Lung (tissue), 12 donors: Measurements from ENCODE around the gene SST. TPM values are rescaled to one million over a fixed set of nuclear protein-coding genes. Genes with fewer than 3 reads are reported as not detected.
"Not testable (repeated sequence)": the region's sequence is repeated elsewhere in the genome, so short reads cannot be mapped to it uniquely, and the experiment has no call there.

Experiments used
- ATAC-seq: fragments of 200-7000 bp; cut with Tn5 transposase; one replicate; pipeline ENCODE4 v1.9.1; 2020; ENCODE audit warnings: moderate number of reproducible peaks; ENCODE audit not compliant: insufficient read depth, low FRiP score
- DNase-seq, 3 donors: peaks; one replicate each; pipeline ENCODE4 v3.0.0-alpha.2; 2013 to 2017
- H3K27ac ChIP-seq, 2 donors: one replicate each; pipeline ENCODE4 v1.5.1; 2013; ENCODE audit warnings: mild to moderate bottlenecking in 2 of 2, moderate library complexity in 2 of 2, control low read depth in 1 of 2, inconsistent platforms in 1 of 2, low read depth in 1 of 2, low read length in 1 of 2
- H3K27me3 ChIP-seq, 3 donors: one replicate each; pipeline ENCODE4 v1.5.1; 2013; ENCODE audit warnings: low read length in 2 of 3; ENCODE audit not compliant: control insufficient read depth in 3 of 3, insufficient read depth in 3 of 3
- H3K36me3 ChIP-seq, 4 donors: one replicate each; pipeline ENCODE4 v1.5.1; 2013; ENCODE audit warnings: low read length in 4 of 4, mild to moderate bottlenecking in 1 of 4, moderate library complexity in 1 of 4; ENCODE audit not compliant: control insufficient read depth in 4 of 4, insufficient read depth in 4 of 4
- H3K4me1 ChIP-seq, 5 donors: one replicate each; pipeline ENCODE4 v1.5.1; 2013; ENCODE audit warnings: low read length in 5 of 5, mild to moderate bottlenecking in 2 of 5, moderate library complexity in 1 of 5; ENCODE audit not compliant: control insufficient read depth in 5 of 5, insufficient read depth in 5 of 5
- H3K4me3 ChIP-seq: one replicate; pipeline ENCODE4 v1.5.1; 2013; ENCODE audit warnings: mild to moderate bottlenecking, control low read depth, moderate library complexity
- H3K9ac ChIP-seq, 2 donors: one replicate each; pipeline ENCODE4 v1.5.1; 2013; ENCODE audit warnings: low read length in 2 of 2, control low read depth in 1 of 2; ENCODE audit not compliant: insufficient read depth in 1 of 2
- H3K9me3 ChIP-seq, 4 donors: one replicate each; pipeline ENCODE4 v1.5.1; 2013; ENCODE audit warnings: low read length in 3 of 4, mild to moderate bottlenecking in 1 of 4, moderate library complexity in 1 of 4; ENCODE audit not compliant: control insufficient read depth in 4 of 4, insufficient read depth in 3 of 4
- CTCF ChIP-seq: IDR thresholded peaks from 2 replicates; pipeline ENCODE4 v1.5.1; 2012; ENCODE audit warnings: mild to moderate bottlenecking; ENCODE audit errors: control extremely low read depth, extremely low read depth
- WGBS, 2 donors: extraction: QIAGEN DNeasy Blood & Tissue Kit; methylation state at CpG; one replicate each; pipeline ENCODE4 v1.1.7; 2013; 5-methylcytosine and 5-hydroxymethylcytosine counted together
- polyA plus RNA-seq, 2 donors: library from polyadenylated mRNA; stranded (reverse); fragments of 200-250 nt; gene quantifications; one replicate each; pipeline ENCODE4 v1.2.1, GENCODE V29; 2013
- total RNA-seq, 2 donors: library from RNA; depleted of rRNA in 1 of 2; stranded (reverse); fragments of >200 nt in 1 of 2; gene quantifications; one replicate each; pipeline ENCODE4 v1.2.1, GENCODE V29; 2014 to 2021
- donor health status: control.
- donor health status: control.
- donor health status: Bipolar disorder and iron deficiency.
- donor health status: healthy.
- donor health status: DM: yes; HTN: yes; CAD: no.

The SST gene
- total and polyA plus RNA-seq, 4 donors, result 0.24 to 3.0 (median 0.27) TPM; not detected in 1

GRCh38 chr3:187686621-187687273 is 16.6 kb upstream of the SST start:
- WGBS, 2 donors, result 94 to 98% methylated on average over 5 of the region's 5 CpGs
- no peak for ATAC-seq
- no peak for TF ChIP-seq CTCF
- Histone ChIP-seq H3K9me3 (peaks cover 0 to 6% (median 2%) of the 10 kb centered on the region in 4 donors), H3K27me3 (no peaks in the 10 kb centered on the region), H3K27ac (no peak overlapping the region), H3K4me3 (no peak overlapping the region), H3K4me1 (no peaks in the 10 kb centered on the region), H3K36me3 (no peaks in the 10 kb centered on the region), H3K9ac (no peak overlapping the region)
- no peak for DNase-seq

- Histone ChIP-seq H3K9me3 (peaks cover 0 to 6% (median 2%) of the 10 kb centered on the region in 4 donors), H3K9ac (no peak overlapping the region), H3K36me3 (no peaks in the 10 kb centered on the region), H3K27ac (no peak overlapping the region), H3K4me1 (no peaks in the 10 kb centered on the region), H3K27me3 (no peaks in the 10 kb centered on the region), H3K4me3 (no peak overlapping the region)
- no peak for DNase-seq
- no peak for ATAC-seq
- 92 to 94% methylated on average over 7 of the region's 7 CpGs for WGBS, 2 donors
- no peak for TF ChIP-seq CTCF
Measured at GRCh38 chr3:187685948-187686347, 15.8 kb upstream of the SST start.

- Histone ChIP-seq H3K27ac (no peak overlapping the region), H3K9ac (no peak overlapping the region), H3K27me3 (no peaks in the 10 kb centered on the region), H3K4me1 (no peaks in the 10 kb centered on the region), H3K9me3 (peaks cover 0 to 6% (median 2%) of the 10 kb centered on the region in 4 donors), H3K4me3 (no peak overlapping the region), H3K36me3 (no peaks in the 10 kb centered on the region)
- DNase-seq, result no peak
- no peak for TF ChIP-seq CTCF
- no peak for ATAC-seq
- WGBS, 2 donors, result 58% methylated on average over 2 of the region's 2 CpGs
Measured at GRCh38 chr3:187684880-187685279, 14.7 kb upstream of the SST start.

- H3K9ac ChIP-seq, result no peak overlapping the region
- H3K9me3 ChIP-seq, result peaks cover 0 to 6% (median 2%) of the 10 kb centered on the region in 4 donors
- no peaks in the 10 kb centered on the region for H3K27me3 ChIP-seq
- no peak overlapping the region for H3K4me3 ChIP-seq
- no peak for TF ChIP-seq CTCF
- no peak for ATAC-seq
- H3K36me3 ChIP-seq, result no peaks in the 10 kb centered on the region
- H3K4me1 ChIP-seq, result no peaks in the 10 kb centered on the region
- no peak overlapping the region for H3K27ac ChIP-seq
- no peak for DNase-seq
- WGBS, 2 donors, result 90 to 100% methylated on average over 1 of the region's 1 CpG
Measured at GRCh38 chr3:187684444-187684843, 14.2 kb upstream of the SST start.

- 83 to 86% methylated on average over 11 of the region's 11 CpGs for WGBS, 2 donors
- not testable (repeated sequence) for H3K4me3 ChIP-seq, H3K27ac ChIP-seq, H3K9me3 ChIP-seq, DNase-seq, H3K36me3 ChIP-seq, H3K4me1 ChIP-seq, H3K27me3 ChIP-seq, H3K9ac ChIP-seq, ATAC-seq
Measured at GRCh38 chr3:187681756-187682155, 11.6 kb upstream of the SST start.
